Stimulated activated CD8-positive, alpha-beta memory T cell treated with anti-CD3 and anti-CD28 coated beads, Interleukin-4, amount 100 ng/mL, for 48 hours (primary cell): ENCODE results near the gene CBFA2T2.
"Not testable (repeated sequence)": the region's sequence is repeated elsewhere in the genome, so short reads cannot be mapped to it uniquely, and the experiment has no call there.

Experiments
- DNase-seq: peaks from one replicate; pipeline ENCODE4 v3.0.0-alpha.2; 2020

CBFA2T2 gene

GRCh38 chr20:33685328-33686099 is 195.6 kb downstream of the CBFA2T2 start:
- DNase-seq: peak; percentile 80

GRCh38 chr20:33686100-33686983 is 196.4 kb downstream of the CBFA2T2 start, which contains the start of gene E2F1:
TSS of gene E2F1 (minus strand) at chr20:33686385. CDS start at chr20:33686264, 121 bp downstream.
- peak; percentile 97 for DNase-seq

DNA sequence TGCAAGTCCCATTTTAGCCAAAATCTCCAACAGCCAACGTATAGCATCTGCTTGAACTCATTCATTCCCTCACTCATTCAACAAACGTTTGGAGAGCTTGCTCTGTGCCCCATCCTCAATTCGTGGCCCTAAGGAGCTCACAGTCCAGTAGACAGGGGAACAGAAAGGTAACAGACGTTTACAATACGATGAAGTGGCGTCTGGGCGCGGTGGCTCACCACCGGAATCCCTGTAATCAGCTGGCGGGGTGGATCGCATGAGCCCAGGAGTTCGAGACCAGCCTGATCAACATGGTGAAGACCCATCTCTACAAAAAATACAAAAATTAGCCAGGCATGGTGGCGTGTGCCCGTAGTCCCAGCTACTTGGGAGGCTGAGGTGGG is 197.1 kb downstream of the CBFA2T2 start:
- DNase-seq: no peak

GRCh38 chr20:33687370-33687915 is 197.5 kb downstream of the CBFA2T2 start:
- no peak for DNase-seq

- DNase-seq: no peak
These were observed 198.4 kb downstream of the CBFA2T2 start for GRCh38 chr20:33687993-33688937.

DNA sequence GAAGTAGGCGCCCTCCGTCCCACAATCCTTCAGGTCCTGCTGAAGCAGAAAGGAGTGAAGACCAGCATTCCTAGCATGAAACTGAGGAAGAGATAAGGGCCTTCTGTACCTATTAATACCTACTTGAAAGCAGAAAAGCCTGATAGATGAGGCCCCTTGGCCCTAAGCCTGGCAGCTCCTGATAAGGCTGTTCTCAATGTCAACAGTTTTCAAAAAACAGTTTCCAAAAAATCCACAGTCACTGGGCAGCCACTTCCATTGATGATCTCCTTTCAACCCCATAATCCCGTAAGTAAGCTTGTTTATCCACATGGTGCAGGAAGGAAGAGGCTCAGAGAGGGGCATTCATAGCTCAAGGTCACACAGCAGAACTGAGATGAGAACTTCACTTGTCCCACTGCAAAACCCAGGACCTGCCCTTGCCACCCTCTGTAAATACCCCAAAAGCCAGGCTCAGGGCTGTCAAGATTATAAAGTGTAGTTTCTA is 199.1 kb downstream of the CBFA2T2 start:
- no peak for DNase-seq

- DNase-seq: no peak
These were observed 199.6 kb downstream of the CBFA2T2 start for GRCh38 chr20:33689493-33689892.

DNA sequence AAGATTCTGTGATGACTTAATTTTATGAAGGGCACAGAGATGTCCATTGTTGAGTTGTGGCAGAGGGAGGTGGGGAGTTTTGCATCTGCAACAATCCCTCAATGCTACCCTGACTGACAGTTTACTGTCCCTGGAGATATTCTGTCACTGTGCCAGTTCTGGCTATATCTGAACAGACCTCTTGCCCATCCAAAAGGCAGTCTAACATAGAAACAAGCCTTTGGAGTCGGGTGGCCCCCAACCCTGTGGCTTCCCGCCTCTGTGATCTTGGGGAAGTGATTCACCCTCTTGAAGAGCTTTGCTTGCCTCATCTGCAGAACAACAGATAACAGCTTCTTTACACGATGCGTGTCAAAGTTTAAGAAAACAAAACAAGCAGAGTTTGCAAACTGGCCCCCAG is 200.1 kb downstream of the CBFA2T2 start:
- peak; percentile 75 for DNase-seq

DNA sequence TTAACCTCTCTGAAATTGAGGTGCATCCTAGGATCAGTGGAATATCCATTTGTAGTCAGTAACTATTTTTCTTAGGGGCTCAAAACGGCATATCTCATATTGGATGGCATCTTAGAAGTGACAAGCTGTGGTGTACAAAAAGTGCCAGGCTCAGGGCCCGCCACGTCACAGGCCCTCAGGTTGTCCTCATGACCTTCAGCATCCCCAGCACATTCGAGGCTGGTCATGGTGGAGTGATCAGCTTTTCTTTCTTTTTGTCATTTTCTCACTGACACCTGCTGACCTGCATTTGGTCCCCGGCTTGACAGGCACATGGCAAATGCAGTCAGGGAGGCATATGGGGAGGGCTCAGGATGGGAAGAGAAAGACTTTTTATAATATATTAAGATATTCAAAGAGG is 203.4 kb downstream of the CBFA2T2 start:
- DNase-seq: no peak

- DNase-seq: no peak
These were observed 204.1 kb downstream of the CBFA2T2 start for GRCh38 chr20:33693741-33694638.

DNA sequence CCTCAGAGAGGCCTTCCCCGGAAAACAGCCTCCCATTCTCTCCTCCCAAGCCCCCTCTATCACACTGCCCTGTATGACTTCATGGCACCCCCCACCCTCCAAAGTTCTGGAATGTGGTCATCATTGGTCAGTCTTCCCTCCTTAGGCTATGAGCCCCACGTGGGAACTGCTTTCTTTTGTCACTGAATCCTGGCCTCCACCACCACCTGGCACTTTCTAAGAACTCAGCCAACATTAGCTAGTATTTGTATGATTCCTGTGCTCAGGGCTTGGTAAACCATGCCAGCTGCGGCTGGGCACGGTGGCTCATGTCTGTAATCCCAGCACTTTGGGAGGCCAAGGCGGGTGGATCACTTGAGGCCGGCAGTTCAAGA is 204.7 kb downstream of the CBFA2T2 start:
- DNase-seq: no peak

DNA sequence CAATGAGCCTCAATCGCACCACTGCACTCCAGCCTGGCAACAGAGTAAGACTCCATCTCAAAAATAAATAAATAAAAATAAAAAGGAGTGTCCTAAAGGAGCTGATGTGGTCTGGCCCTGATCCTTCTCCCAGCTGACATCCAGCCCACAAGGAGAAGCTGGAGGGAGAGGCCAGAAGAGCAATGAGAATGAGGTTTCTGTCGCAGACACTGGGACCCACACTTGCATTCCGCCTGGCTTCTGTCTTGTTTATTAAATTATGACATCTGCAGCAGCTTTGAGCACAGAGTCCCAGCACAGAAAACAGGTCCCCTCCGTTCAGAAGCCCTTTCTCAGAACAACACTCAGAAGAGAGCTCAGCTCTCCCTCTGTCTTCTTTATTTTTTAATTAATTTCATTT is 206.6 kb downstream of the CBFA2T2 start:
- no peak for DNase-seq

DNA sequence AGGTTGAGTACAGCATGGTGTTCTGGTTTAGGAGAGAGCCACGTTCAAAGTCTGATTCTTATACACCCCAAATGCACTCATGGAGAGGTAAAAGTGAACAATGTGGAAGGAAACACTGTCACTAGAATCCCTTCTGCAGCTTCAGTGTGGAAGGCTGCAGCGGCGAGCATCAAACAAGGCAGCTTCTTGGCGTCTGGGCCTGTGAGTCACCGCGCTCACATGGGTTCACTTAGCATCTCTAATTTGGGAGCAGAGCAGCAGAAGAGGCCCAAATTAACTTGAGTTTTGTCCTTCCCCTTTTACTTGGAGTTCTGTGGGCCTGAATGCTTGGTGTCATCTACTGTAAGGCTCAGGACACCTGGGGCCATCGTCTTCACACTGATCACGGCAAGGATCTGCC is 207.2 kb downstream of the CBFA2T2 start:
- DNase-seq: no peak

GRCh38 chr20:33698966-33699365 is 209.1 kb downstream of the CBFA2T2 start:
- DNase-seq: not testable (repeated sequence)
